Chondrocyte (in vitro differentiated cells): ENCODE results near the gene SIGLEC10. TPM values are rescaled to one million over a fixed set of nuclear protein-coding genes. Genes with fewer than 3 reads are reported as not detected.
"Not testable (repeated sequence)": the region's sequence is repeated elsewhere in the genome, so short reads cannot be mapped to it uniquely, and the experiment has no call there.

Experiments
- DNase-seq: peaks from one replicate; pipeline ENCODE4 v3.0.0; 2021; ENCODE audit warnings: mixed read lengths, low spot score
- H3K27ac Mint-ChIP-seq: one replicate; pipeline ENCODE4 v1.8.0; 2021; ENCODE audit warnings: mild to moderate bottlenecking, moderate library complexity, mixed read lengths; ENCODE audit not compliant: unreplicated experiment
- H3K27me3 Mint-ChIP-seq: 2 replicates; pipeline ENCODE4 v1.8.0; 2021; ENCODE audit warnings: low read depth, mixed read lengths
- H3K36me3 Mint-ChIP-seq: 2 replicates; pipeline ENCODE4 v1.8.0; 2021; ENCODE audit warnings: low read depth, mixed read lengths
- H3K4me1 Mint-ChIP-seq: 2 replicates; pipeline ENCODE4 v1.8.0; 2021; ENCODE audit warnings: low read depth, mild to moderate bottlenecking, mixed read lengths
- H3K4me3 Mint-ChIP-seq: one replicate; pipeline ENCODE4 v1.8.0; 2021; ENCODE audit warnings: mild to moderate bottlenecking, moderate library complexity, mixed read lengths; ENCODE audit not compliant: unreplicated experiment
- H3K9me3 Mint-ChIP-seq: 2 replicates; pipeline ENCODE4 v1.8.0; 2021; ENCODE audit warnings: low read depth, mixed read lengths
- CTCF ChIP-seq: fragments of 200-600 bp; sonication (generic); IDR thresholded peaks from 2 replicates; pipeline ENCODE4 v1.5.0; 2021; ENCODE audit warnings: antibody characterized with exemption, mild to moderate bottlenecking, moderate library complexity
- total RNA-seq: library from RNA; stranded (reverse); gene quantifications from 3 replicates; pipeline ENCODE4 v1.2.1, GENCODE V29; 2021

The SIGLEC10 gene
- total RNA-seq, 1 donor from 2014 or later = not detected

DNA sequence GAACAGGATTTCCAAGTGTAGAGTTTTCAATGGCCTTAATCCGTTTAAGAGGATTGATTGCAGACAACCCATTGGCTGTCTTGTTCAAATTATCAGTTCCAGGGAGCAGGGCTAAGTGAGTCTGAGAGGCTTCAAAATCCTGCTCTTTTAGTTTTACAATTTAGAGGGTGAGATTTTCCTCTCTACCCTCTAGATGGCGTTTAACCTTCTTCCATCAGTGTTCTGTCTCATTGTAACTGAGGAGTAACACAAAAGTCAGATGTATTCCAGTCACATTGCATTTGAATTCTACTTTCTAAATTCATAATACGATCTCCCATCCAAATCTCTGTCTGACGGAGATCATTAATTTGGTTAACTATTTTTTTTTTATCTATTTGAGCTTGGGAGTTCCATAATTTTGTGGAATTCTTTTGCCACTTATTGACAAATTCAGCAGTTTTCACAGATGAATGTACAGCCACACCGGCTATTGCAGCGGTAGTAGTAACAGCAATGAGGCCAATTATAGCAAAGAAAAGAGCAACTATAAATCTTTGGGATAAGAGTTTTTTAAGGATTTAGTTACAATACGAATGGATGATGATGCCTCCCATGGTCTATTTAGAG is 19.2 kb downstream of the SIGLEC10 start:
- no peak overlapping the region for H3K27ac Mint-ChIP-seq
- H3K4me3 Mint-ChIP-seq = no peak overlapping the region
- no peak for DNase-seq
- H3K9me3 Mint-ChIP-seq = peaks cover 15% of the 10 kb centered on the region
- peaks cover 3% of the 10 kb centered on the region for H3K36me3 Mint-ChIP-seq
- TF ChIP-seq CTCF = peak; percentile 77
- no peaks in the 10 kb centered on the region for H3K27me3 Mint-ChIP-seq
- H3K4me1 Mint-ChIP-seq = peaks cover 14% of the 10 kb centered on the region

GRCh38 chr19:51397453-51397852 is 20.0 kb downstream of the SIGLEC10 start:
- H3K27me3 Mint-ChIP-seq, H3K9me3 Mint-ChIP-seq, H3K27ac Mint-ChIP-seq, DNase-seq, H3K4me3 Mint-ChIP-seq, H3K36me3 Mint-ChIP-seq: not testable (repeated sequence)
- peaks cover 14% of the 10 kb centered on the region for H3K4me1 Mint-ChIP-seq

DNA sequence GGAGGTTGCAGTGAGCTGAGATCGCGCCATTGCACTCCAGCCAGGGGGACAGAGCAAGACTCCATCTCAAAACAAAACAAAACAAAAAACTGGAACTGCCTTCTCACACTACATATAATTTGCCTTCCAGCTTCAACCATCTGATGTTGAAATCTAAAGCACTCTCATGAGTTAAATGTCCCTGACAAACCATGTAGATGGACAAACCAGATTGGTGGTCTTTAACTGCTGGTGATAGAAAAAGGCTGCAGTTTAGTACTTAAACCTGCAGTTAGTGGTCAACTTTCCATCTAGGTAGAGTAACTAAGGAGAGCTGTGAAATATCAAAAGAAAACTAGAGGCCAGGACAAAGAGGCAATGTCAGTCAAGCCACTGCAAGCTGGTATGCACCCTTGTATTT is 21.3 kb downstream of the SIGLEC10 start:
- Mint-ChIP-seq H3K27me3 (no peaks in the 10 kb centered on the region), H3K27ac (no peak overlapping the region), H3K9me3 (no peaks in the 10 kb centered on the region), H3K4me1 (peaks cover 14% of the 10 kb centered on the region), H3K36me3 (no peaks in the 10 kb centered on the region), H3K4me3 (no peak overlapping the region)
- no peak for DNase-seq
- TF ChIP-seq CTCF = no peak

DNA sequence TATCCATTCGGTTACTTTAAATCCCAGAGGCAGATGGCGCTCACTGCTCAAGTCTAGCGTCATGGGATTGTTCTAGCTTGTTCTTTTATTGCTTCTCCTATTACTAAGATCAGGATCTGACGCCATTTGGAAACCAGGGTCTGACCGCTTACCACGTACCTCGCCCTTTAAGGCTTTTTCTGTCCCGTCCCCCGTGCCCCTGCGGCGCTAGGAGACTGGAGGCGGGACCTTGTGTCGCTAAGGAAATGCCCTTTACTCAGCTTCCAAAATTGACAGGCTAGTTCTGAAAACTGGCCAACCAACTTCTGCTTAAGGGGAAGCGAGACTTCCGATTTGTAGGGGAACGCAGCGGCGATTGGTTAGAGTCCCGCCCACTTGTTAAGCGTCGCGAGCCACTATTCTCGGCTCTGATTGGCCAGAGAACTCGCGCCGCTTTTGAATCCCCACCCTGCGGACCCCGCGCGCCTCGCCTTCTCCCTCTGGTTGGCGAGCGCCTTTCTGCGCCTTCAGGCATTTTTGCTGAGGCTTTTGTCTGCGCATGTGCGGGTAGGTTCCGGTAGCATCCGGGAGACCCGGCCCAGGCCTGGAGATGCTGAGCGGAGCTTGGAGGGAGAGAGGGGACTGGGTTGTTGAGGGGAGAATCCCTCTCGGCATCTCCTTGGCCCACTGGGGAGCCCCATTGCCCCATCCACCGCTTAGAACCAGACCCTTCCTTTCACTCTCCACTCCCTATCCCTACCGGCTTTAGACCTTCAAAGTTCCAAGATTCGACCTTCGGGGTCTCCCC is 23.2 kb downstream of the SIGLEC10 start:
- DNase-seq = no peak
- Mint-ChIP-seq H3K9me3 (no peaks in the 10 kb centered on the region), H3K4me3 (peak overlapping the region; percentile 68), H3K27me3 (no peaks in the 10 kb centered on the region), H3K4me1 (peaks cover 14% of the 10 kb centered on the region), H3K36me3 (no peaks in the 10 kb centered on the region), H3K27ac (peak overlapping the region; percentile 69)
- peak; percentile 55 for TF ChIP-seq CTCF

- H3K4me1 Mint-ChIP-seq = peaks cover 14% of the 10 kb centered on the region
- DNase-seq = no peak
- TF ChIP-seq CTCF = no peak
- H3K36me3 Mint-ChIP-seq = no peaks in the 10 kb centered on the region
- H3K4me3 Mint-ChIP-seq = no peak overlapping the region
- no peak overlapping the region for H3K27ac Mint-ChIP-seq
- H3K27me3 Mint-ChIP-seq = no peaks in the 10 kb centered on the region
- H3K9me3 Mint-ChIP-seq = no peaks in the 10 kb centered on the region
Observed at GRCh38 chr19:51392701-51393100, 24.7 kb downstream of the SIGLEC10 start.
